ENCODE measurements around the gene CENPW.

DNA sequence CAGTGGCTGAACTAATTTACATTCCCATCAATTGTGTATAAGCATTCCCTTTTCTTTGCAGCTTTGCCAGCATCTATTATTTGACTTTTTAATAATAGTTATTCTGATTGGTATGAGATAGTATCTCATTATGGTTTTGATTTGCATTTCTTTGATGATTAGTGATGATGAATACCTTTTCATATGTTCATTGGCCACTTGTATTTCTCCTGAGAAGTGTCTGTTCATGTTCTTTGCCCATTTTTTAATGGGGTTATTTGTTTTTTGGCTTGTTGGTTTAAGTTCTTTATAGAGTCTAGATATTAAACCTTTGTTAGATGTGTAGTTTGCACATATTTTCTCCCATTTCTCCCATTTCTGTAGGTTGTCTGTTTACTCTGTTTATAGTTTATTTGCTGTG, 16.6 kb downstream of the CENPW start:
- no peak for TF ChIP-seq POLR2A (IDR thresholded peaks at IDR 0.05)
- TF ChIP-seq, protein P1, sequence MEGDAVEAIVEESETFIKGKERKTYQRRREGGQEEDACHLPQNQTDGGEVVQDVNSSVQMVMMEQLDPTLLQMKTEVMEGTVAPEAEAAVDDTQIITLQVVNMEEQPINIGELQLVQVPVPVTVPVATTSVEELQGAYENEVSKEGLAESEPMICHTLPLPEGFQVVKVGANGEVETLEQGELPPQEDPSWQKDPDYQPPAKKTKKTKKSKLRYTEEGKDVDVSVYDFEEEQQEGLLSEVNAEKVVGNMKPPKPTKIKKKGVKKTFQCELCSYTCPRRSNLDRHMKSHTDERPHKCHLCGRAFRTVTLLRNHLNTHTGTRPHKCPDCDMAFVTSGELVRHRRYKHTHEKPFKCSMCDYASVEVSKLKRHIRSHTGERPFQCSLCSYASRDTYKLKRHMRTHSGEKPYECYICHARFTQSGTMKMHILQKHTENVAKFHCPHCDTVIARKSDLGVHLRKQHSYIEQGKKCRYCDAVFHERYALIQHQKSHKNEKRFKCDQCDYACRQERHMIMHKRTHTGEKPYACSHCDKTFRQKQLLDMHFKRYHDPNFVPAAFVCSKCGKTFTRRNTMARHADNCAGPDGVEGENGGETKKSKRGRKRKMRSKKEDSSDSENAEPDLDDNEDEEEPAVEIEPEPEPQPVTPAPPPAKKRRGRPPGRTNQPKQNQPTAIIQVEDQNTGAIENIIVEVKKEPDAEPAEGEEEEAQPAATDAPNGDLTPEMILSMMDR (IDR thresholded peaks at IDR 0.05), result no peak

All from lower leg skin (tissue), 3 donors.